AG10803 (cell line): ENCODE data around the gene FOXRED2.

Experiments used
- DNase-seq: peaks from one replicate; pipeline ENCODE4 v3.0.0; 2010; ENCODE audit warnings: low read depth
- H3K4me3 ChIP-seq: 2 replicates; pipeline ENCODE4 v1.5.1; 2011; ENCODE audit warnings: mild to moderate bottlenecking, low read length, control low read depth
- CTCF ChIP-seq: conservative IDR thresholded peaks from 2 replicates; pipeline ENCODE4 v1.5.1; 2011; ENCODE audit warnings: mild to moderate bottlenecking, low read length, control low read depth, inconsistent platforms

Gene FOXRED2

GRCh38 chr22:36506637-36507517 lies at the start of gene FOXRED2:
Gene FOXRED2 (minus strand): TSS chr22:36507040. CDS start chr22:36506422, 618 bp downstream.
- DNase-seq: peak; percentile 71
- H3K4me3 ChIP-seq: peak within 1 kb of the TSS; percentile 64
- no peak for TF ChIP-seq CTCF

- no peak for TF ChIP-seq CTCF
- no peak overlapping the region for H3K4me3 ChIP-seq
- no peak for DNase-seq
These were observed 47.3 kb upstream of the FOXRED2 start for GRCh38 chr22:36554098-36554497.

GRCh38 chr22:36552289-36552688 lies 45.4 kb upstream of the FOXRED2 start:
- DNase-seq: no peak
- TF ChIP-seq CTCF: no peak
- H3K4me3 ChIP-seq: no peak overlapping the region

- TF ChIP-seq CTCF: no peak
- H3K4me3 ChIP-seq: no peak overlapping the region
- DNase-seq: no peak
These were observed 44.1 kb upstream of the FOXRED2 start for GRCh38 chr22:36550701-36551495.

GRCh38 chr22:36549033-36549432 lies 42.2 kb upstream of the FOXRED2 start:
- no peak overlapping the region for H3K4me3 ChIP-seq
- no peak for TF ChIP-seq CTCF
- DNase-seq: no peak

- no peak overlapping the region for H3K4me3 ChIP-seq
- no peak for DNase-seq
- no peak for TF ChIP-seq CTCF
These were observed 41.8 kb upstream of the FOXRED2 start for GRCh38 chr22:36548606-36549005.
